Fibroblast of lung (primary cell): ENCODE data around the gene ACLY.

Source experiments
- EZH2 ChIP-seq: IDR thresholded peaks from 2 replicates; pipeline ENCODE4 v1.5.1; 2012; ENCODE audit warnings: low read length, control low read depth, mild to moderate bottlenecking; ENCODE audit errors: missing control alignments
- TF ChIP-seq, protein P1 (sequence below), 2 donors: IDR thresholded peaks in 1 of 2; conservative IDR thresholded peaks in 1 of 2; 1 replicate in 1 of 2; 2 replicates in 1 of 2; pipeline ENCODE4 v1.5.1; 2011 to 2012; ENCODE audit warnings: low read length in 2 of 2, control low read depth in 1 of 2, inconsistent platforms in 1 of 2, low read depth in 1 of 2, mild to moderate bottlenecking in 1 of 2

DNA sequence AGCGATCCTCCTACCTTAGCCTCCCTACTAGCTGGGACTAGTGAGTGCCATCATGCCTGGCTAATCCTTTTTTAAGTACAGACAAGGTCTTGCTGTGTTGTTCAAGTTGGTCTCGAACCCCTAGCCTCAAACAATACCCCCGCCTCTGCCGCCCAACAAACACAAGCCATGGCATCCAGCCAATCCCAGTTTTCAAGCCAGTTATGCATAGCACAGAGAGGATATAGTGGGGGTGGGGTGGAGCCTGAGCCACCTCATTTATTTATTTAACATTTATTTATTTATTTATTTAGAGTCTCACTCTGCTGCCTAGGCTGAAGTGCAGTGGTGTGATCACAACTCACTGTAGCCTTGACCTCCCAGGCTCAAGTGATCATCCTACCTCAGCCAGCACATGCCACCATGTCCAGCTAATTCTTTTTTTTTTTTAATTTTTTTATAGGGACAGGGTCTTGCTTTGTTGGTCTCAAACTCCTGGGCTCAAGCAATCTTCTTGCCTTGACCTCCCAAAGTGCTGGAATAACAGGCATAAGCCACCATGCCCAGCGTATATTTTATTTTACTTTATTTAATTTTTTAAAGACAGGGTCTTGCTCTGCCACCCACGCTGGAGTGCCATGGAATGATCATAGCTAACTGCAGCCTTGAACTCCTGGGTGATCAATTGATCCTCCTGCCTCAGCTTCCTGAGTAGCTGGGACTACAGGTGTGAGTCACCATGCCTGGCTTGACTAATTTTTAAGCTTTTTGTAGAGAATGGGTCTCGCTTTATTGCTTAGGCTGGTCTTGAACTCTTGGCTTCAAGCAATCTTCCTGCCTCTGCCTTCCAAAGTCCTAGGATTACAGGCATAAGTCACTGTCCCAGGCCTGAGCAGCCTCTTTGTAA, 27.4 kb downstream of the ACLY start:
- TF ChIP-seq, protein P1, sequence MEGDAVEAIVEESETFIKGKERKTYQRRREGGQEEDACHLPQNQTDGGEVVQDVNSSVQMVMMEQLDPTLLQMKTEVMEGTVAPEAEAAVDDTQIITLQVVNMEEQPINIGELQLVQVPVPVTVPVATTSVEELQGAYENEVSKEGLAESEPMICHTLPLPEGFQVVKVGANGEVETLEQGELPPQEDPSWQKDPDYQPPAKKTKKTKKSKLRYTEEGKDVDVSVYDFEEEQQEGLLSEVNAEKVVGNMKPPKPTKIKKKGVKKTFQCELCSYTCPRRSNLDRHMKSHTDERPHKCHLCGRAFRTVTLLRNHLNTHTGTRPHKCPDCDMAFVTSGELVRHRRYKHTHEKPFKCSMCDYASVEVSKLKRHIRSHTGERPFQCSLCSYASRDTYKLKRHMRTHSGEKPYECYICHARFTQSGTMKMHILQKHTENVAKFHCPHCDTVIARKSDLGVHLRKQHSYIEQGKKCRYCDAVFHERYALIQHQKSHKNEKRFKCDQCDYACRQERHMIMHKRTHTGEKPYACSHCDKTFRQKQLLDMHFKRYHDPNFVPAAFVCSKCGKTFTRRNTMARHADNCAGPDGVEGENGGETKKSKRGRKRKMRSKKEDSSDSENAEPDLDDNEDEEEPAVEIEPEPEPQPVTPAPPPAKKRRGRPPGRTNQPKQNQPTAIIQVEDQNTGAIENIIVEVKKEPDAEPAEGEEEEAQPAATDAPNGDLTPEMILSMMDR (conservative IDR thresholded peaks at IDR 0.05 in 1 of 2, IDR thresholded peaks at IDR 0.05 in 1 of 2; ENCODE audit: low read depth in 1 of 2, low read length in 2 of 2) = no peak
- no peak for TF ChIP-seq EZH2
